Measurements from ENCODE around the gene CAMK2D.

Gene CAMK2D

DNA sequence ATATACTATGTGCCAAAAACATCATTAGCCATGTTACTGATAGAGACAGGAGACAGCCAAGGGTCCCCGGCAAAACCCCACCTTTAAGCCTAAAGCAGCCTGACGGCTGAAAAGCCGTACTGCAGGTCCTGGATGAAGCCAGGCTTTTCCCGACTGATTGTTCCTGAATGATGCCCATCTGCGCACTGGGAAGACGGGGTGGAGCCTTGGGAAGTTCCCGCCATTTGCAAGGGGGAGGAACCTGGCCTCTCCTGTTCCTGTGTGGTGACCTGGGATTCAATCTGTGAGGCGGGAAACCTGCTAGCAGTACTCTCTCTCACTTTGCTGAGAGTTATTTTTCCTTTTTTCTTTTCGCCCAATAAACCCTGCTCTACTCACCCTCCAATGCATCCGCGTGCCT, 15.1 kb upstream of the CAMK2D start:
- TF ChIP-seq, protein P1, sequence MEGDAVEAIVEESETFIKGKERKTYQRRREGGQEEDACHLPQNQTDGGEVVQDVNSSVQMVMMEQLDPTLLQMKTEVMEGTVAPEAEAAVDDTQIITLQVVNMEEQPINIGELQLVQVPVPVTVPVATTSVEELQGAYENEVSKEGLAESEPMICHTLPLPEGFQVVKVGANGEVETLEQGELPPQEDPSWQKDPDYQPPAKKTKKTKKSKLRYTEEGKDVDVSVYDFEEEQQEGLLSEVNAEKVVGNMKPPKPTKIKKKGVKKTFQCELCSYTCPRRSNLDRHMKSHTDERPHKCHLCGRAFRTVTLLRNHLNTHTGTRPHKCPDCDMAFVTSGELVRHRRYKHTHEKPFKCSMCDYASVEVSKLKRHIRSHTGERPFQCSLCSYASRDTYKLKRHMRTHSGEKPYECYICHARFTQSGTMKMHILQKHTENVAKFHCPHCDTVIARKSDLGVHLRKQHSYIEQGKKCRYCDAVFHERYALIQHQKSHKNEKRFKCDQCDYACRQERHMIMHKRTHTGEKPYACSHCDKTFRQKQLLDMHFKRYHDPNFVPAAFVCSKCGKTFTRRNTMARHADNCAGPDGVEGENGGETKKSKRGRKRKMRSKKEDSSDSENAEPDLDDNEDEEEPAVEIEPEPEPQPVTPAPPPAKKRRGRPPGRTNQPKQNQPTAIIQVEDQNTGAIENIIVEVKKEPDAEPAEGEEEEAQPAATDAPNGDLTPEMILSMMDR (IDR thresholded peaks at IDR 0.05; ENCODE audit: low read depth, low read length, missing control alignments): no peak

DNA sequence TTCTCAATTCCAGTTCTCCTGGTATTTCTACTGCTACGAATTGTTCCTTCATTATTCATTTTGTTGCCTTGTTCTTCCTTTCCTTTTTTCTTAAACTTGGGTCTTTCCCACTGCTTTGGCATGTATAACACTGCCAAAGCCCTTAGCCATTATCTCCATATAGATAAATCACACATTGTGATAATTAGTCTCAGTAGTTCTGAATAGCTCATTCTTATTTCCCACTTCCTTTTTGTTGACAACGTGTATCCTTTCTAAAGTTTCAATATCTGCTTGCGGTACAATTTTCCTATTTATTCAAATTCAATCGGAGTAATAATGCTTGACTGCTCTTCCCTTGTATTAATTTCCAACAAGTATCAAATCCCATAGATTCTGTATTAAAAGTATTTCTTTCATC, 14.5 kb upstream of the CAMK2D start:
- no peak overlapping the region for H3K4me3 ChIP-seq (ENCODE audit: low read depth, low read length)
- TF ChIP-seq, protein P1 (IDR thresholded peaks at IDR 0.05; ENCODE audit: low read depth, low read length, missing control alignments): no peak
- in situ Hi-C loops (cut with HindIII; ENCODE audit: low sequenced_read_pairs): no loop called here
- no peak for DNase-seq (ENCODE audit: low read depth)

More for the DNA sequence above, 15.1 kb upstream of the CAMK2D start:
- in situ Hi-C loops (cut with HindIII; ENCODE audit: low sequenced_read_pairs): no loop called here
- no peak for DNase-seq (ENCODE audit: low read depth)
- no peak overlapping the region for H3K4me3 ChIP-seq (ENCODE audit: low read depth, low read length)

DNA sequence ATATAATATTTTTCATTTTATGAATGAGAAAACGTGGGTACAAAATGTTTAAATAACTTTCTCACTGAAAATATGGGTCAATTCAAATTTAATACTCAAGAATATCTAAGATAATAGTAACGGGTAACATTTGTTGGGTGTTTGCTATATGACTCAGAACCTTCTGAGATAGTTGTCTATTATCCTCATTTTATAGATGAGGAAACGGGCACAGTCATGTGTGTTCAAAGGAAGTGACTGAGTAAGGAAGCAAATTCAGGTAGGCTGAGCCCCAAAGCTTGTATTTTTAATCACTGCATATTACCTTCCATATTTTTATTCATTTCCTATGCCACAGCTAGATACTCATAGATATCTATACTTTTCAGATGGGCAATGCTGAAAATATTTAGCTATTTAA, 12.2 kb upstream of the CAMK2D start:
- in situ Hi-C loops (cut with HindIII; ENCODE audit: low sequenced_read_pairs): no loop called here
- no peak overlapping the region for H3K4me3 ChIP-seq (ENCODE audit: low read depth, low read length)
- DNase-seq (ENCODE audit: low read depth): no peak
- TF ChIP-seq, protein P1 (IDR thresholded peaks at IDR 0.05; ENCODE audit: low read depth, low read length, missing control alignments): no peak

DNA sequence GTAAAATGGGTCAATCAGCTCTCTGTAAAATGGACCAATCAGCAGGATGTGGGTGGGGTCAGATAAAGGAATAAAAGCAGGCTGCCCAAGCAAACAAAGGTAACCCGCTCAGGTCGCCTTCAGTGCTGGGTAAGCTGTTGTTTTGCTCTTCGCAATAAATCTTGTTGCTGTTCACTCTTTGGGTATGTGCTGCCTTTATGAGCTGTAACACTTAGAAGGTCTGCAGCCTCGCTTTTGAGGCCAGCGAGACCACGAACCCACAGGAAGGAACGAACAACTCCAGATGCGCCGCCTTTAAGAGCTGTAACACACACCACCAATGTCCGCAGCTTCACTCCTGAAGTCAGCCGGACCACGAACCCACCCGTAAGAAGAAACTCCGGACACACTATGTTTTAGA, 11.5 kb upstream of the CAMK2D start:
- TF ChIP-seq, protein P1 (IDR thresholded peaks at IDR 0.05; ENCODE audit: low read depth, low read length, missing control alignments): no peak
- H3K4me3 ChIP-seq (ENCODE audit: low read depth, low read length): no peak overlapping the region
- no peak for DNase-seq (ENCODE audit: low read depth)
- in situ Hi-C loops (cut with HindIII; ENCODE audit: low sequenced_read_pairs): no loop called here

DNA sequence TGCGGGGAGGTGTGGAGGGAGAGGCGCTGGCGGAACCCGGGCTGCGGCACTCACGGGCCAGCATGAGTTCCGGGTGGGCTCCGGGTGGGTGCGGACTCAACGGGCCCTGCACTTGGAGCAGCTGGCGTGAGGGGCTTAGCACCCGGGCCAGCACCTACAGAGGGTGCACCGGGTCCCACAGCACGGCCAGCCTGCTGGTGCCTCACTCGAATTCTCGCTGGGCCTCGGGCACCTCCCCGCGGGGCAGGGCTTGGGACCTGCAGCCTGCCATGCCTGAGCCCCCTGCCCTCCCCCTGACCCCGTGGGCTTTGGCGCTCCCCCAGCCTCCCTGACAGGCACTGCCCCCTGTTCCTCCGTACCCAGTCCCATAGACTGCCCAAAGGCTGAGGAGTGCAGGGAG, 10.8 kb upstream of the CAMK2D start:
- TF ChIP-seq, protein P1 (IDR thresholded peaks at IDR 0.05; ENCODE audit: low read depth, low read length, missing control alignments): no peak

DNA sequence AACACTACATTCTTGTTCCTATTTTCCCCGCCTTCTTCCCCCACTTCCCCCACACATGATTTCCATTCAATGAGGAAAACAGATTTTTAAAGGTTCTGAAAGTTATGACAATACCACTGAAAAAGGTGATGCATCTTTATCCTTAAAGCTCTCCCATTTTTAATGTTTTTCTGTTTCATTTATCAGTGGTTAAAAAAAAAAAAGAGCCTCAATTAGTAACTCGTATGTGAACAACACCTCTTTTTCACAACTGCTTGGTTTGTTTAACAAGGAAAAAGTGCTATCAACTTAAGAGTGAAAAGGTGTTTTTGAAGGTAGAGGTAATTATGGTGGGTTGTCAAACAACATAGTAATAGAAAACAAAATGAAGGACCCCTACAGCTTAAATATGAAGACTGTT, 8.2 kb upstream of the CAMK2D start:
- TF ChIP-seq, protein P1 (IDR thresholded peaks at IDR 0.05; ENCODE audit: low read depth, low read length, missing control alignments): no peak
- DNase-seq (ENCODE audit: low read depth): no peak
- in situ Hi-C loops (cut with HindIII; ENCODE audit: low sequenced_read_pairs): no loop called here
- no peak overlapping the region for H3K4me3 ChIP-seq (ENCODE audit: low read depth, low read length)

More for the DNA sequence above, 10.8 kb upstream of the CAMK2D start:
- in situ Hi-C loops (cut with HindIII; ENCODE audit: low sequenced_read_pairs): no loop called here
- DNase-seq (ENCODE audit: low read depth): no peak
- H3K4me3 ChIP-seq (ENCODE audit: low read depth, low read length): no peak overlapping the region

DNA sequence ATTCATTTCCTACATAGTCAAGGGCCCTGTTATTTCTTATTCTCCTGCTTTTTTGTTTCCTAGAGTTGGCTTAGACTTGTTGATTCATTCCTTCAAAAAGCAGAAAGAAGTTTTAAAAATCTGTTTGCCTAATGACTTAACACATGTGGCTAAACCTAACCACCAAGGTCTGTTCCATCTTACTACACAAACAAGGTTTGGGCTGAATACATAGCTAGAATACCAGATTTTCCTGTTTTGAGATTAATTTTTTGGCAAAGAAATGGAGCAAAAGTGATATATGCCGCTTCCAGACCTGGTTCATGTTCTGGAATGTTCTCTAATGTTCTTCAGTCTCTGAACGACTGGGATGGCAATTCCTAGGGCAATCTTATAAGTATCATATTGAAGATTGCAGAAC, 7.4 kb upstream of the CAMK2D start:
- H3K4me3 ChIP-seq (ENCODE audit: low read depth, low read length): no peak overlapping the region
- in situ Hi-C loops (cut with HindIII; ENCODE audit: low sequenced_read_pairs): no loop called here
- DNase-seq (ENCODE audit: low read depth): no peak
- TF ChIP-seq, protein P1 (IDR thresholded peaks at IDR 0.05; ENCODE audit: low read depth, low read length, missing control alignments): no peak
